Measurements from ENCODE around the gene STK11.

Gene STK11

GRCh38 chr19:1275260-1275975, 69.8 kb downstream of the STK11 start, which contains the start of gene FAM174C:
TSS of gene FAM174C (plus strand) at chr19:1275530. CDS start at chr19:1275550, 20 bp downstream.
- DNase-seq, result peak; percentile 69

- no peak for DNase-seq
Observed at GRCh38 chr19:1275976-1276627, 70.5 kb downstream of the STK11 start.

GRCh38 chr19:1276628-1277022, 71.0 kb downstream of the STK11 start:
- DNase-seq, result no peak

- no peak for DNase-seq
Observed at GRCh38 chr19:1277061-1277460, 71.5 kb downstream of the STK11 start.

All from NCI-H748 treated with DMSO at 0.1 percent for 48 hours (cell line).